Mammary epithelial cell (primary cell): ENCODE measurements around the gene GTSF1L.

Source experiments
- CTCF ChIP-seq, 2 donors: IDR thresholded peaks in 1 of 2; conservative IDR thresholded peaks in 1 of 2; 2 replicates each; pipeline ENCODE4 v1.5.1; 2011 to 2012; ENCODE audit warnings: inconsistent platforms in 2 of 2, low read length in 2 of 2, mild to moderate bottlenecking in 2 of 2, control low read depth in 1 of 2, low read depth in 1 of 2; ENCODE audit not compliant: insufficient read depth in 1 of 2; ENCODE audit errors: extremely low read depth in 1 of 2
- EZH2 ChIP-seq: IDR thresholded peaks from 2 replicates; pipeline ENCODE4 v1.6.1; 2012; ENCODE audit warnings: low read length, inconsistent platforms, borderline replicate concordance

- TF ChIP-seq CTCF (conservative IDR thresholded peaks at IDR 0.05 in 1 of 2, IDR thresholded peaks at IDR 0.05 in 1 of 2; ENCODE audit: extremely low read depth in 1 of 2, insufficient read depth in 1 of 2, low read depth in 1 of 2, low read length in 2 of 2) (no peak), EZH2 (no peak)
These were observed 36.1 kb upstream of the GTSF1L start for GRCh38 chr20:43762911-43763310.
